ENCODE data around the gene SPR.

SPR gene

DNA sequence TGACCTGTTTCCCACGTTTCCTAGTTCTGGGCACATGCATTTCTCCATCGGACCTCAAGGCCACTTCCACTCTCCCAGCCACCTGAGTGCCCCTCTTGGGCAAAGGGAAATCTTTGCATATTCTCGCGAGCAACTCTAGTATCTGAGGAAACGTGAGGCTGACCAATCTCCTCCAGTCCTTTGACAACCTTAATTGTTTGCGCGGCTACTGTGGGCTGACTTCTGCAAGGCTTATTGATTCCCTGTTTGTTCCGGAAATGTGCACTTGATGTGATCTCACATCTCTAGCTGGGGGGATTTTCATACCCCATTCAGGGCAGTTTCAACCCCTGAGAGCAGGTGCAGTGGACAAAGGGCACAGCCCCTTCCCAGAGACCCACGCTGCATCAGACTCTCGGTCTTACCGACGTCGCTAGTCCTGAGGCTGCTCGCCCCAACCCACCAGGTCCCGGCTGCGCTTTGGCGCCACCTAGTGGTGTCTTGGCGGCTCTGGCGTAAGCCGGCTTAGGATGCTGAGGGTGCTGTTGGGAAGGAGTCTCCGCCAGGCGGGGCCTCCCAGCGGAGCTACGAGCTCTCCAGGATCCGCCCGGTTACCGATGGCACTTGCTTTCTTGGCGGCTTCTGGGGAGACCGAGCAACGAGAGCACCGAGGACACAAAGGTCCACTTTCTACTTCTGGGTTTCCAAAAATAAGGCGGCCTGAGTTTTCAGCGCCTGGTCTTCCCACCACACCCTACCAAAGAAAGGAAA lies 24.8 kb upstream of the SPR start:
- Histone ChIP-seq H3K9me3 (ENCODE audit: control insufficient read depth, low read depth, low read length) (no peaks in the 10 kb centered on the region), H3K27me3 (ENCODE audit: control insufficient read depth, insufficient read depth, low read length) (peaks cover 26% of the 10 kb centered on the region), H3K4me1 (ENCODE audit: control insufficient read depth, low read depth, low read length) (peaks cover 5% of the 10 kb centered on the region), H3K36me3 (ENCODE audit: control insufficient read depth, low read depth, low read length) (no peaks in the 10 kb centered on the region), H3K9ac (ENCODE audit: low read length) (peak overlapping the region; percentile 50), H3K27ac (ENCODE audit: low read length) (no peak overlapping the region), H3K4me3 (ENCODE audit: low read length) (peak overlapping the region; percentile 65)

DNA sequence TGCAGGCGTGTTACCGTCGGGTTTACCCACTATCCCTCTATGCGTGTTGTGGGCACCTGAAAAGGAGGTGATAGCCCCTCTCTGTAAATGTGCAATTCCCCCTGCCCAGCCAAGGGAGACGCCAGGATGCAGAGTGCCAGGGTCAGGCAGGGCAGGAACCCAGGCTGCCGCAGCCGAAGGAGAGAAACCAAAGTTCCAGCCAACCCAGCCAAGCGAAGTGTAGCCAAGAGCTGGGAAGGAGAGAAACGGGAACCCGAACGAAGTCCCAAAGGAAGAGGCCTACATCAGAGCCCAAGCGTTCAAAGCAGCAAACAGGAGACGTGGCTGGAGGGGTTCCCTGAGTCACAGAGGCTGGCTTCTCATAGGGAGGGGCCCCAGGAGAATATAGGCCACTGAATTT lies 24.2 kb upstream of the SPR start:
- Histone ChIP-seq H3K36me3 (ENCODE audit: control insufficient read depth, low read depth, low read length) (no peaks in the 10 kb centered on the region), H3K4me3 (ENCODE audit: low read length) (peak overlapping the region; percentile 65)

DNA sequence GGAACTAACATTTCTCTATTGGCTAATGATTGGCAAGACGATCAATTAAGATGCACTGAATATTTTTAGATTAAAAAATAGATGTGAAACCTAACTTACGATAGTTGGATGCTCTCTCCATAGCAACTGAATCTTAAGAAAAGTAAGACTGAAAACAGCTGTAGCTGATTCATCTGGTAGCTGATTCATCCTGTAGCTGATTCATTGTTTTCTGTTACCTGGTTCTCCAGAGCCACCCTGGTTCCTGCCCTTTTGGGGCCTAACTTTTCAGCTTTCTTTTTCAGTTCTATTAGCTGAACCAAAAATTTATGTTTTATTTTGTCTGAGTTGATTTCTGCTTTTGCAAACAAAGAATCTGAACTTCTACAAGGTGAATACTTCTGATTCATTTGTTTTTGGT lies 22.7 kb upstream of the SPR start:
- peaks cover 26% of the 10 kb centered on the region for H3K27me3 ChIP-seq (ENCODE audit: control insufficient read depth, insufficient read depth, low read length)
- no peaks in the 10 kb centered on the region for H3K36me3 ChIP-seq (ENCODE audit: control insufficient read depth, low read depth, low read length)
- no peak overlapping the region for H3K27ac ChIP-seq (ENCODE audit: low read length)

More for the DNA sequence above, 24.2 kb upstream of the SPR start:
- peaks cover 5% of the 10 kb centered on the region for H3K4me1 ChIP-seq (ENCODE audit: control insufficient read depth, low read depth, low read length)
- no peaks in the 10 kb centered on the region for H3K9me3 ChIP-seq (ENCODE audit: control insufficient read depth, low read depth, low read length)
- H3K27ac ChIP-seq (ENCODE audit: low read length): no peak overlapping the region
- peak overlapping the region; percentile 50 for H3K9ac ChIP-seq (ENCODE audit: low read length)
- H3K27me3 ChIP-seq (ENCODE audit: control insufficient read depth, insufficient read depth, low read length): peaks cover 26% of the 10 kb centered on the region

DNA sequence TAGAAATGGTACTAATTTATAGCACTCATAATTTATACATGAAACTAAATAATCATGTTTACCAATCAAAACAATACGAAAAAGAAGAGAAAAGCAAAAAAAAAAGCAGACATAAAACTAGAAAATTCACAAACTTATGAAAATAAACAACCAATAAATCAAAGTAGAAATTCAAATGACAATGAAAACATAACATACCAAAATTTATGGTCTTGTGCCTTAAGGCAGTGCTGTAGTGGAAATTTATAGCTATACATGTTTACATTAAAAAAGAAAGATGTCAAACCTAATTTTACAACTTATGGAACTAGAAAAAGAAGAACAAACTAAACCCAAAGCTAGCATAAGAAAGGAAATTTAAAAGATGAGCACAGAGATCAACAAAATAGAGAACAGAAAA lies 16.1 kb upstream of the SPR start:
- Histone ChIP-seq H3K36me3 (ENCODE audit: control insufficient read depth, low read depth, low read length) (no peaks in the 10 kb centered on the region), H3K9ac (ENCODE audit: low read length) (no peak overlapping the region), H3K9me3 (ENCODE audit: control insufficient read depth, low read depth, low read length) (no peaks in the 10 kb centered on the region), H3K27ac (ENCODE audit: low read length) (no peak overlapping the region), H3K27me3 (ENCODE audit: control insufficient read depth, insufficient read depth, low read length) (no peaks in the 10 kb centered on the region), H3K4me3 (ENCODE audit: low read length) (no peak overlapping the region), H3K4me1 (ENCODE audit: control insufficient read depth, low read depth, low read length) (no peaks in the 10 kb centered on the region)

More for the DNA sequence above, 22.7 kb upstream of the SPR start:
- Histone ChIP-seq H3K9ac (ENCODE audit: low read length) (no peak overlapping the region), H3K9me3 (ENCODE audit: control insufficient read depth, low read depth, low read length) (no peaks in the 10 kb centered on the region), H3K4me3 (ENCODE audit: low read length) (no peak overlapping the region), H3K4me1 (ENCODE audit: control insufficient read depth, low read depth, low read length) (peaks cover 5% of the 10 kb centered on the region)

DNA sequence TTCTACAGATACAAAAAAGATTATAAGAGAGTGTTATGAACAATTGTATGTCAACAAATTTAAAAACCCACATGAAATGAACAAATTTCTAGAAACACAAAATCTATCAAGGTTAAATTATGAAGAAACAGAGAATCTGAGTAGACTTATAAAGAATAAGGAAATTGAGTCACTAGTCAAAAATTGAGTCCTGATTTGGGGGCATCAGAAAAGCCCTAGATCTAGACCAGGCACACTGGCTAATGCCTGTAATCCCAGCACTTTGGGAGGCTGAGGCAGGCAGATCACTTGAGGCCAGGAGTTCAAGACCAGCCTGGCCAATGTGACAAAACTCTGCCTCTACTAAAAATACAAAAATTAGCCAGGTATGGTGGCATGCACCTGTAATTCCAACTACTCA lies 15.3 kb upstream of the SPR start:
- Histone ChIP-seq H3K27ac (ENCODE audit: low read length) (no peak overlapping the region), H3K9ac (ENCODE audit: low read length) (no peak overlapping the region), H3K4me1 (ENCODE audit: control insufficient read depth, low read depth, low read length) (no peaks in the 10 kb centered on the region), H3K9me3 (ENCODE audit: control insufficient read depth, low read depth, low read length) (no peaks in the 10 kb centered on the region), H3K27me3 (ENCODE audit: control insufficient read depth, insufficient read depth, low read length) (no peaks in the 10 kb centered on the region), H3K4me3 (ENCODE audit: low read length) (no peak overlapping the region), H3K36me3 (ENCODE audit: control insufficient read depth, low read depth, low read length) (no peaks in the 10 kb centered on the region)

DNA sequence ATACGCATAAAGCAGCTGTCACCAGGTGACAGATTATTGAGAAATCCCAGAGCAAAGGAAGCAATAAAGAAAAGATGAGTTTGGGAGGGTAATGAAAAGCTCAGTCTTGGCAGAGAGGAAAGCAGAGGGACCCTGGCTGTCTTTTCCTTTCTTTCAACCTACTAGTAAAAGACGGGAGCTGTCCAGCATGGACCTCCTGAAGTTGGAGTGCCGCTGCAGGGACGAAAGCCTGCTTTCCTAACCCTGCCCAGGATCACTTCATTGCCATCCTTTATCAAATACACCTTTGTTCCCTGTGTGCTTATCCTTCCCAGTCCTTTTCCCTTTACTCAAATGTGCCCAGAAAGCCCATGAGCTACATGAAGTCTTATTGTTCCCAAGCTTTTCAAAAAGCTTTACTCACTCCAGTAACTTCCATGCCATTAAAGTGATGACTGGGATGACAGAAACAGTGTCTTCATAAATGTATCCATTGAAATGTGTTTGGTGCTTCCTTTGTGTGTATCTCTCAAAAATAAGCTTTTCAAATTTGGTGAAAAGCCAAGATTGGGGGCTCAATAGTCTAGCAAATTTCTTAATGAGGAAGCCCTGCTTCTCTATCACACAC lies 3.7 kb upstream of the SPR start:
- no peaks in the 10 kb centered on the region for H3K36me3 ChIP-seq (ENCODE audit: control insufficient read depth, low read depth, low read length)
- no peak overlapping the region for H3K4me3 ChIP-seq (ENCODE audit: low read length)
- no peak overlapping the region for H3K9ac ChIP-seq (ENCODE audit: low read length)
- no peaks in the 10 kb centered on the region for H3K9me3 ChIP-seq (ENCODE audit: control insufficient read depth, low read depth, low read length)
- H3K27me3 ChIP-seq (ENCODE audit: control insufficient read depth, insufficient read depth, low read length): peaks cover 68% of the 10 kb centered on the region
- H3K27ac ChIP-seq (ENCODE audit: low read length): no peak overlapping the region
- peaks cover 5% of the 10 kb centered on the region for H3K4me1 ChIP-seq (ENCODE audit: control insufficient read depth, low read depth, low read length)

DNA sequence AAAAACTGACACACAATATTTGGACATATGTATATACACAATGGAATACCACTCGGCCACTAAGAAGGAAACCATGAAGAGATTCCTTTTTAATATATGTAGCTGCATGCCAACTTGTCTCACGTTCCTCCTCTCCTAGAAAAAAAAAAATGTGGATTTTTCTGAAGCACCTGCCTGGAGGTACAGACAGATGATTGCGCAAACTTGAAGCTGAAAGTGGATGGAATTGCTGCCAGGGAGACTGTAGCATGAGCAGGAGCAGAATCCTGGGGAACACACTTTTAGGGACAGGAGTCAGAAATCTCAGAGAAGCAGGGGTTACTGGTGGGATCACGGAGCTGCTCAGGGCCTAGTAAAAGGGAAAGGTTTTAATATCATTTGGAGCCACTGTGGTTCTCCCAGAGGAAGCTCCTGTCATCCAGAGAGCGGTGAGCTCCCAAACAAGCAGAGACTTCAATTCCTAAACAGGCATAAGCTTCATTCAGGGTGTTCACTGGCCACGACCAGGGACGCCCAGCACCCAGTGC lies 640 bp upstream of the SPR start:
- Histone ChIP-seq H3K4me1 (ENCODE audit: control insufficient read depth, low read depth, low read length) (peaks cover 5% of the 10 kb centered on the region), H3K27ac (ENCODE audit: low read length) (no peak overlapping the region), H3K9ac (ENCODE audit: low read length) (no peak overlapping the region), H3K4me3 (ENCODE audit: low read length) (peak overlapping the region; percentile 72), H3K36me3 (ENCODE audit: control insufficient read depth, low read depth, low read length) (no peaks in the 10 kb centered on the region), H3K9me3 (ENCODE audit: control insufficient read depth, low read depth, low read length) (no peaks in the 10 kb centered on the region), H3K27me3 (ENCODE audit: control insufficient read depth, insufficient read depth, low read length) (peaks cover 80% of the 10 kb centered on the region)

DNA sequence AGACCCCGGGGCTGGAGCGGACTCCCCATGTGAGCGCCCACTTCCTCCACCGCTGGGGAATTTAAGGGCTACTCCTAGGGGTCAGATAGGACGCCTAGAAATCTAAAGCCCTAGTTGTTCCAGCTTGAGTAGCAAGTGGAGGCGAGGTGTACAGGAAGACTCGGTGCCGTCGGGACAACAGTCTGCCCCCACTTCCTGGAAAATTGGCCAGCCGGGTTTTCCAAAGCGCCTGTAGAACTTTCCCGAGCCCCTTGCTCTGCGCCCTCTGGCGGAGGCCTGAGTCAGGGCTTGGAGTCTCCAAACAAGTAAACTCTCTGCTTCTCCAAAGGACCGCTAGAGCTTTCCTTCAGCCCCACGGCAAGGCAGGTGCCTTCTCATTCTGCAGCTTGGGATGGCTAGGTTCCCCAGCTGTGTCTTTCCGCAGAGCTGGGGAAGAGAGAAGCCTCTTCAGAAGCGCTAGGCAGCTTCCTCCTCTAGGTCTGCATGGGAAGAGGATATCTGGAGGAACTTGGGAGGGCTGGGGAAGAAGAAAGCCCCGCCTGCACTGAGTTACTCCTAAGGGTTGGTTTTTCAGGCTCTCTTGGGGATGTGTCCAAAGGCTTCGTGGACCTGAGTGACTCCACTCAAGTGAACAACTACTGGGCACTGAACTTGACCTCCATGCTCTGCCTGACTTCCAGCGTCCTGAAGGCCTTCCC lies 681 bp downstream of the SPR start:
- Histone ChIP-seq H3K27me3 (ENCODE audit: control insufficient read depth, insufficient read depth, low read length) (peaks cover 68% of the 10 kb centered on the region), H3K36me3 (ENCODE audit: control insufficient read depth, low read depth, low read length) (no peaks in the 10 kb centered on the region), H3K9me3 (ENCODE audit: control insufficient read depth, low read depth, low read length) (no peaks in the 10 kb centered on the region), H3K9ac (ENCODE audit: low read length) (no peak overlapping the region), H3K4me3 (ENCODE audit: low read length) (peak overlapping the region; percentile 72), H3K4me1 (ENCODE audit: control insufficient read depth, low read depth, low read length) (peaks cover 5% of the 10 kb centered on the region), H3K27ac (ENCODE audit: low read length) (no peak overlapping the region)

DNA sequence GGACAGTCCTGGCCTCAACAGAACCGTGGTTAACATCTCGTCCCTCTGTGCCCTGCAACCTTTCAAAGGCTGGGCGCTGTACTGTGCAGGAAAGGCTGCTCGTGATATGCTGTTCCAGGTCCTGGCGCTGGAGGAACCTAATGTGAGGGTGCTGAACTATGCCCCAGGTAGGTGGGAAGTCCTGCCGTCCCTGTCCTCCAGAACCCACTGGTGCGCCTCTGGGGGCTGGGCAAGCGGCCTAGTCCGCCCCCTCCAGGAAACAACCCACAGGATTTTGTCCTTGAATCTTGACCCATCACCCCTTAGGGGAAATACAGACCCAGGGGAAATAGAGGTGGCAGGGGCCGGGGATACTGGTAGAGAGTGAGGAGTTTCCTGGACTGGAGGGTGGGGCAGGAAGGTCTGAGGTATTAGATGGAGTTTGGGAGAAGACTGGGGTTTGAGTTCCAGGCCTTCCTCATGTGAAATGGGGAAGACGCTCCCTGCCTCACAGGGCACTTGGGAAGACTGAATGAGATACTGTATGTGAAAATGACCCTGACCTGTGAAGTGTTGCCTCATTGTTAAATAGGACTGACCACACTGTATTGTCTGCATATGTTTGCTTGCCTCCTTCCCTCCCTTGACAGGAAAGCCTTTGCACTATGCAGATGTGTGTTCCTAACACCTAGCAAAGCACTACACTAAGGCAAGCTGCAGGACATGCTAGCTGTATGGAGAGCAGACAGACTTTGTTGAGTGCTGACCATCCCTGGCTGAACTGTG lies 1.4 kb downstream of the SPR start:
- Histone ChIP-seq H3K27me3 (ENCODE audit: control insufficient read depth, insufficient read depth, low read length) (peaks cover 67% of the 10 kb centered on the region), H3K27ac (ENCODE audit: low read length) (no peak overlapping the region), H3K36me3 (ENCODE audit: control insufficient read depth, low read depth, low read length) (no peaks in the 10 kb centered on the region), H3K9ac (ENCODE audit: low read length) (no peak overlapping the region), H3K4me1 (ENCODE audit: control insufficient read depth, low read depth, low read length) (peaks cover 5% of the 10 kb centered on the region), H3K4me3 (ENCODE audit: low read length) (no peak overlapping the region), H3K9me3 (ENCODE audit: control insufficient read depth, low read depth, low read length) (no peaks in the 10 kb centered on the region)

DNA sequence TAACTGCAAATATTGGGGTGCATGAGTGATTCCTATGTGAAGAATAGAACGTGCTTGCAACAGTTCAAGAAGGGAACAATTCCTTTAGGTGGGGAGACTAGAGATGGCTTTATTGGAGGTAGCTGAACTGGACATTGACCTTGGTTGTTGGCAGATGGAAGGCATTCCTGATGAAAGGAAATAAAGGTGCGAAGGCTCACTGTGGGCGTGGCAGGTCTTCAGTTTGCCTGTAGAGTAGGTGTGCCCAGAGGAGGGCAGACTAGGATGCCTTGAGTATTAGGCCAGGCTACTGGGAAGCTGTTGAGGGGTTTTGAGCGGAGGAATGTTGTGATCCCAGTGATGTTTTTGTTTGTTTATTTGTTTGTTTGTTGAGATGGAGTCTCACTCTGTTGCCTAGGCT lies 2.8 kb downstream of the SPR start:
- H3K4me3 ChIP-seq (ENCODE audit: low read length): no peak overlapping the region
- H3K9ac ChIP-seq (ENCODE audit: low read length): no peak overlapping the region
- peaks cover 8% of the 10 kb centered on the region for H3K4me1 ChIP-seq (ENCODE audit: control insufficient read depth, low read depth, low read length)
- H3K27me3 ChIP-seq (ENCODE audit: control insufficient read depth, insufficient read depth, low read length): peaks cover 67% of the 10 kb centered on the region
- H3K36me3 ChIP-seq (ENCODE audit: control insufficient read depth, low read depth, low read length): no peaks in the 10 kb centered on the region
- no peaks in the 10 kb centered on the region for H3K9me3 ChIP-seq (ENCODE audit: control insufficient read depth, low read depth, low read length)
- H3K27ac ChIP-seq (ENCODE audit: low read length): no peak overlapping the region

All from iPS-18a (cell line).